ENCODE measurements around the gene GGPS1.
"Not testable (repeated sequence)": the region's sequence is repeated elsewhere in the genome, so short reads cannot be mapped to it uniquely, and the experiment has no call there.

The GGPS1 gene

DNA sequence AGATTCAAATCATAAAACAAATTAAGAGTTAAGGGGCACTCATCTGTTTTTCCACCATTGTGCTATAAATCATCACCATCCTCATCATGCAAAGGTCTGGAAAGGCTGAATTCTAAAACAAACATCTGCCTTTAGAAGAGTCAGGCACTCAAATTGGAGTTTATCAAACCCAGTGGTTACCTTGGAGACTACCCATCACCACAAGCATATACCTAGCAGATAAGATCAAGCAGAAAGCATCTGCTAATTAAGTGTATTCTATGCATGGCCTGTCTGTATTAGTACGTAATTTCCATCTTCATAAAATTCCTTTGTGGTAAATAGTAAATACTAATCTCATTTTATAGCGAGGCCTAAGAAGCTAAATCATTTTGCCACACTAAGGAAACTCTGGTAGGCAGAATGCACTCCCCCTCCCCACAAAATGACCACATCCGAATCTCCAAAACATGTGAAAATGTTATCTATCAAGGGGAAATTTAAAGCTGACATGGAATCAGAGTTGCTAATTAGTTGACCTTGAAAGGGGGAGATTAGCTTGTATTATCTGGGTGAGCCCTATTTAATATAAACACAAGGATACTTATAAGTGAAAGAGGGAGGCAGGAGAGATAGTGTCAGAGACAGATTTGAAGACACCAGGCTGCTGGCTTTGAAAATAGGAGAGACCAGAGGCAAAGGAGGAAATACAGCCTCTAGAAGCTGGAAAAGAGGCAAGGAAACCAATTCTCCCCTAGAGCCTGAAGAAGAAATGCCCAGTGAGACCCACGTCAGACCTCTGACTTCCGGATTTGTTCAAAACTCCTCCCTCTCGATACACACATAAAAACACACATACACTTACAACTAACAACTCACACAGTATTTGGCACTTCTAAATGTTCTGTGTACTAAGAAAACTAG, 23.6 kb upstream of the GGPS1 start:
- no peak for DNase-seq (ENCODE audit: low spot score)

DNA sequence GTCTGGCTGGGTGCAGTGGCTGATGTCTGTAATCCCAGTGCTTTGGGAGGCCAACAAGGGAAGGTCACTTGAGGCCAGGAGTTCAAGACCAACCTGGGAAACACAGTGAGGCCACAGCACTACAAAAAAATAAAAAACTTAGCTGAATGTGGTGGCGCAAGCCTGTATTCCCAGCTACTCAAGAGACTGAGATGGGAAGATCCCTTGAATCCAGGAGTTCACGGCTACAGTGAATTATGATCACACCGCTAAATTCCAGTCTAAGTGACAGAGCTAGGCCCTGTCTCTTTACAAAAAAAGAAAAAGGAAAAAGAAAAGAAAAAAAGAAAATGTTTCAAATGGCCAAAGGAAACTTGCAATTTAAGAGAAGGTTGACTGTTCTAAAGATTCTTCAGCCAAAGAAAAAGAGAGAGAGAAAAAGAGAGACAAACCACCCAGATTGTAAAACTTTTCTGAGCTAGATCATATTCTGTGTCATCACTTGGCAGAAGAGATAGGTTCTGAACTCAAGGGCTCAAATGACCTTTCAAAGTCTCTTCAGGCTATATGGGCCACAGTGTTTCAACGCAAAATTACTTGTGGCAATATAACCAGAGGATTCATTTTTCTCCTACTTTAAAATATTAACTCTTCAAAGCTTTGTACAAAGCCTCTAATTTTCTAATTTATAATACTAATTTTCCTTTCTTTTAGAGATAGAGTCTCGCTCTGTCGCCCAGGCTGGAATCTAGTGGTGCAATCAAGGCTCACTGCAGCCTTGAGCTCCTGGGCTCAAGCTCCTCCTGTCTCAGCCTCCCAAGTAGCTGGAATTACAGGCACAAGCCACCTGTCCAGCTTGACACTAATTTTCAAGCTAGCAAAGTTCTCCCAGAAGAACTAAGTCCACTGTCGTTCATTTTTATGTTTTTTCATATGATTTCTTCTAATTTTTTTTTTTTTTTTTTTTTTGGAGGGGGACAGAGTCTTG, 20.9 kb upstream of the GGPS1 start:
- no peak for DNase-seq (ENCODE audit: low spot score)

DNA sequence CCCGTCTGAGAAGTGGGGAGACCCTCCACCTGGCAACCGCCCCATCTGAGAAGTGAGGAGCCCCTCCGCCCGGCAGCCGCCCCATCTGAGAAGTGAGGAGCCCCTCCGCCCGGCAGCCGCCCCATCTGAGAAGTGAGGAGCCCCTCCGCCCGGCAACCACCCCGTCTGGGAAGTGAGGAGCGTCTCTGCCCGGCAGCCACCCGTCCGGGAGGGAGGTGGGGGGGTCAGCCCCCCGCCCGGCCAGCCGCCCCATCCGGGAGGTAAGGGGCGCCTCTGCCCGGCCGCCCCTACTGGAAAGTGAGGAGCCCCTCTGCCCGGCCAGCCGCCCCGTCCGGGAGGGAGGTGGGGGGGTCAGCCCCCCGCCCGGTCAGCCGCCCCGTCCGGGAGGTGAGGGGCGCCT, 19.2 kb upstream of the GGPS1 start:
- not testable (repeated sequence) for DNase-seq (ENCODE audit: low spot score)

DNA sequence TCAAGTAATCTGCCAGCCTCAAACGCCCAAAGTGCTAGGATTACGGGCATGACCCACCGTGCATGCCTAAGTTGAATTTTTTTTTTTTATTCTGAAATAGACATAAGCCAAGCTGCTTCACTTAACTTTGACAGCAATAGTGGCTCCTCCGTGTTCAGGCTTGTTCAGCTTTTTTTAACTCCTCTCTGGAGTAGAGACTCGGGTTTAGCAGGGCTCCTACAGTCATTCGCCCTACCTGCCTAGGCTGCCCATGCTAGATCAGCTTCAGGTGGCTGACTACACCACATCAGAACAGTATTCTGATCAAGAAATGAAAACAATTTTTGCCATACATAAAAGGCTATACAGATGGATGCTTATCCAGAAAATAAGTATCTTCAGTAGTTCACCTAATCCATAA, 15.1 kb upstream of the GGPS1 start:
- DNase-seq (ENCODE audit: low spot score): no peak

- no peak for DNase-seq (ENCODE audit: low spot score)
These were observed 14.3 kb upstream of the GGPS1 start for GRCh38 chr1:235313931-235314678.

DNA sequence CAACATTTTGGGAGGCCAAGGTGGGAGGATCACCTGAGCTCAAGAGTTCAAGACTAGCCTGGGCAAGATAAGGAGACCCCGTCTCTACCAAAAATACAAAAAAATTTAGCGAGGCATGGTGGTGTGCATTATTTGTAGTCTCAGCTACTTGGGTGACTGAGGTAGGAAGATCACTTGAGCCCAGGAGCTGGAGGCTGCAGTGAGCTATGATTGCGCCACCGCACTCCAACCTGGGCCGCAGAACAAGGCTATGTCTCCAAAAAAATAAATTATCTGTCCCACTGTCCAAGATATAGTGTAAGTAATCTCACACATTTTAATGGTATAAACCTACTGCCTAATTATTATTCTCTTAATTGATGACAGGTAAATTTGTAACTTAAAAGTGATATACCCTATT, 13.2 kb upstream of the GGPS1 start:
- no peak for DNase-seq (ENCODE audit: low spot score)

GRCh38 chr1:235315735-235316134, 12.6 kb upstream of the GGPS1 start:
- DNase-seq (ENCODE audit: low spot score): no peak

- no peak for DNase-seq (ENCODE audit: low spot score)
These were observed 11.2 kb upstream of the GGPS1 start for GRCh38 chr1:235317168-235317567.

- DNase-seq (ENCODE audit: low spot score): no peak
These were observed 9.1 kb upstream of the GGPS1 start for GRCh38 chr1:235319255-235319654.

GRCh38 chr1:235320521-235321179, 7.7 kb upstream of the GGPS1 start:
- DNase-seq (ENCODE audit: low spot score): no peak

DNA sequence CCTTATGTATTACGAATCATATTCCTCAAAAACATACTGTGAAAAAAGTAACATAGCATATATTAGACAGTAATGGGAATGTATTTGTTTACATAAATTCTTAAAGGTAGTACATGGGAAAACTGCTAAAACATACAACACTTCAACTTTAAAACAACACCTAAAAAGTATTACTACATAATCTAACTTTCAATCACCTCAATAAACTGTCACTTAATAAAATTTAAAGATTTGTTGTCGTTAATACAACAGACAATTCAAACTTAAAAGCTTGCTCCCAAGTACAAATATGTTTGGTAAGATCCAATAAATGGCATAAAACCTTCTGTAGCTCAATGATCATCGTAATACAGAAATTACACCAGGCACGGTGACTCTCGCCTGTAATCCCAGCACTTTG, 4.1 kb upstream of the GGPS1 start:
- DNase-seq (ENCODE audit: low spot score): no peak

DNA sequence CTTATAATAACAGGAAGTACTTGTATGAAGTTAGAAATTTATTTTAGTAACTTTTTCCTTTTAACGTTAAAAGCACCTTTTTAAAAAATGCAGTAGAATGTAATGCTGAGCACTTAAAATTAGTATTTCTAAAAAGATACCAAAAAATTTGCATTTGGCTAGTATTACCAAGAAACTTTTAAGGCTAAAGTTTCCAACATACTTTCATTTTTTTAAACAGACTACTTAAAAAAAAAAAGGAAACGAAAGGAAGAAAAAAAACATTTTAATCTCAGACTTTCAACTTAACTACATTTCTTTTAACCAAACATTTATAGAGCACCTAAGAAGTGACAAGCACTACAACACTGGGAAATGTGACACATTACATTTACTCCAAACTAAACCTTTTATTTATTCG, 3.2 kb upstream of the GGPS1 start:
- DNase-seq (ENCODE audit: low spot score): no peak

DNA sequence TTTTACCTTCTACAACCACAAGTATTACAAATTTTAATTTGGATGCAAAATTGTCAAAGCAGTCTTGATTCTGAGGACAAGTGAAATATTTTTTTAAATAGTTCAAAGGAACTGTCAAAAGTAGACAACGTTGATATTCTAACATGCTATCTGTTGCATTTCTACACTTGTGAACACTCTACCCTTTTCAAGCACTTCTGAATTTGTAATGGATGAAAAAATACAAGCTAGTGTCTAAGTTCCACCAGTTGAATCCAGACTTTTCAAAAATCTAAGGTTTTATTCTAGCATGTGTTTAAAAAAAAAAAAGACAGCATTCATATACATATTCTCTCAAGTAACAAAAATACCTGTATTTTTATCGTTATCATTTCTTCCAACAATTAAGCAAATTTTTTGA, 2.5 kb upstream of the GGPS1 start:
- DNase-seq (ENCODE audit: low spot score): no peak

- peak; percentile 22 for DNase-seq (ENCODE audit: low spot score)
These were observed 1.4 kb upstream of the GGPS1 start for GRCh38 chr1:235326719-235327558.

DNA sequence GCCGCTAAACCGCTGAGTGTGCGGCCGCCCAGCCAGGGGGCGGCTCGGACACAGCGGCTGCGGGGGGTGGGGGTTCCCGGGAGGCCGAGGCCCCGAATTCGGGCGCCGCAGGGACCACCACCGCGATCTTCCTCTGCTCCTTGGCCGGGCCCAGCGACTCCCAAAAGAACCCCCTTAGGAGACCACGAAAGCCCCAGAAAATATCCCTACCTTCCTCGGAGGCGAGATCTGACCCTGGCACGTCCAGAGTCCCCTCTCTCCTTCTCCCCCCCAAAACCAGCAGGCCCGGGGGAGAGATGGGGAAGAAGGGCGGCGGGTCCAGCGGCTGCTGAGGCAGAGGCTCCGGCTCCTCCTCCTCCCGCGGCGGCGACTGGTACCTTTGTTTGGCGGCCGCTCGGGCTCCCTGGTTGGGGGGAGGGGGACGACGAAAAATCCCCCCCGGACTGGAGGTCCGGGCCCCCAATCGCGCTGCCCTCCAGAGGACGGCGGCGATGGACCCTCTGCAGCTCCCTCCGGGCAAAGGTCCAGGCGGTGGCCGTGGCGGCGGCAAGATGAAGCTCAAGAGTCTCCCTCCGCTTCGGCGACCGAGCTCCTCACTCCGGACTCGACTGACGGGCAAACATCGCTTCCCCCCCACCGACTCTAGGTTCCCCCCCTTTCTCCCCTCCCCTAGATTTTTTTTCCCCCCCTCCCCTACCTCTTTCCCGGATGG, 655 bp upstream of the GGPS1 start, which contains the start of gene ARID4B:
Gene ARID4B, minus strand, starts transcription at position 621 of the 712 bp plus-strand sequence. CDS start 1,260 bp downstream, outside the sequence.
- DNase-seq (ENCODE audit: low spot score): no peak

DNA sequence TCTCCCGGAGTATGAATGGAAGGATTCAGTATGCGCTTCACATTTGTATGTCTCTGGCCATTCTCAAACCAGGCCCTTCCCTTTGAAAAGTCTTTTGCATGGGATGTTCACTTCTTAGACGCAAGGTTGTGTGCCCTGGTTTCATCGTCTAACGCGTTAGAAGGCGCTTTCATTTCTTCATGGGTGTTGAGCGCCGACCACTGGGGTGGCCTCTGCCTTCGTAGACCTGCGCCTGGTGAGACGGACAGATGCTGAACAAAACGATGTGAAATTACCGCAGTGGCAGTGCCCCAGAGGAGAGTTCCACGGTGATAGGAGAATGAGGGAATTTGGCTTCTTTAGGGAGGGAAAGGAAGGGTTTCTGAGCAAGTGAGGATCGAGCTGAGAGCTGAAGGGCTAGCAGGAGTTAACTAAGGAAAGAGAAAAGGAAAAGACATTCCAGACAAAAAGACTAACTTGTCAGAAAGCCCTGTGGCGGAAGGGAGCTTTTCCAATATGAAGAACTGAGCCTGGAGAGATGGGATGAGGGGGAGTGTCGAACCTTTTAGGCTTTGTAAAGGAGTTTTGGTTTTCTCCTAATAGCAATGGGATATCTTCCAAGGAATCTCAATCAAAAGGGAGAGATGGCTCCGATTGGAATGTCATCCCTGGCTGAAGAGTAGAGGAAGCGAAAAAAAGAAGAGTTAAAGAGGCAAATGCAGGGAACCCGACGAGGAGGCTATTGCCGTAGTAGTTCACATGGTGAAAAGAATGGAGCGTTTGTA, 951 bp downstream of the GGPS1 start:
- no peak for DNase-seq (ENCODE audit: low spot score)

DNA sequence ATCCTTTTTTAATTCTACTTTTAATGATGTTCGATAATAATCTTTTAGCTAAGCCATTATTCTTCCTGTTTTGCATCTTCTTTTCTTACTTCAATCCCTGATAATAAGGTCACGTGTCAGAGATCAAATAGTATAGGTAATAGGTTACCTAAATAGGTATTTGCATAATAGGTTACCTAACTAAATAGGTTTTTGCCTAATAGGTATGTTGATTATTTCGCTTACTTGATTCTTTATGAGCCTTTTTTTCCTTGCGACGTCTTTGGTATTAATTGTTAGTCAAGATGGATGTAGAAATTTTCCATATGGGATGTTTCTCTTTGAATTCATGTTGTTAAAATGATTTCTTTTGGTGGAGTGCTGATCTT, 2.5 kb downstream of the GGPS1 start:
- DNase-seq (ENCODE audit: low spot score): no peak

GRCh38 chr1:235331401-235331800, 3.0 kb downstream of the GGPS1 start:
- no peak for DNase-seq (ENCODE audit: low spot score)

- no peak for DNase-seq (ENCODE audit: low spot score)
These were observed 8.5 kb downstream of the GGPS1 start for GRCh38 chr1:235336903-235337302.

Data from putamen (tissue), 1 donor.